Endothelial cell of umbilical vein (primary cell): Measurements from ENCODE around the gene ZMIZ1.

Source experiments
- EZH2 ChIP-seq: IDR thresholded peaks from 2 replicates; pipeline ENCODE4 v1.6.1; 2012; ENCODE audit warnings: borderline replicate concordance, low read depth, mild to moderate bottlenecking, moderate library complexity, low read length, inconsistent platforms; ENCODE audit not compliant: severe bottlenecking
- MYC ChIP-seq: IDR thresholded peaks from one replicate; pipeline ENCODE4 v1.6.1; 2011; ENCODE audit warnings: mild to moderate bottlenecking, low read depth, low read length
- TF ChIP-seq, protein P1 (sequence below), 2 donors: IDR thresholded peaks; 1 replicate in 1 of 2; 2 replicates in 1 of 2; pipeline ENCODE4 v1.5.1; 2011; ENCODE audit warnings: low read length in 2 of 2, mild to moderate bottlenecking in 2 of 2, moderate library complexity in 2 of 2, control low read depth in 1 of 2, inconsistent platforms in 1 of 2, low read depth in 1 of 2; ENCODE audit not compliant: insufficient read depth in 1 of 2; ENCODE audit errors: extremely low read depth in 1 of 2

- TF ChIP-seq EZH2 (no peak), MYC (no peak)
- TF ChIP-seq, protein P1, sequence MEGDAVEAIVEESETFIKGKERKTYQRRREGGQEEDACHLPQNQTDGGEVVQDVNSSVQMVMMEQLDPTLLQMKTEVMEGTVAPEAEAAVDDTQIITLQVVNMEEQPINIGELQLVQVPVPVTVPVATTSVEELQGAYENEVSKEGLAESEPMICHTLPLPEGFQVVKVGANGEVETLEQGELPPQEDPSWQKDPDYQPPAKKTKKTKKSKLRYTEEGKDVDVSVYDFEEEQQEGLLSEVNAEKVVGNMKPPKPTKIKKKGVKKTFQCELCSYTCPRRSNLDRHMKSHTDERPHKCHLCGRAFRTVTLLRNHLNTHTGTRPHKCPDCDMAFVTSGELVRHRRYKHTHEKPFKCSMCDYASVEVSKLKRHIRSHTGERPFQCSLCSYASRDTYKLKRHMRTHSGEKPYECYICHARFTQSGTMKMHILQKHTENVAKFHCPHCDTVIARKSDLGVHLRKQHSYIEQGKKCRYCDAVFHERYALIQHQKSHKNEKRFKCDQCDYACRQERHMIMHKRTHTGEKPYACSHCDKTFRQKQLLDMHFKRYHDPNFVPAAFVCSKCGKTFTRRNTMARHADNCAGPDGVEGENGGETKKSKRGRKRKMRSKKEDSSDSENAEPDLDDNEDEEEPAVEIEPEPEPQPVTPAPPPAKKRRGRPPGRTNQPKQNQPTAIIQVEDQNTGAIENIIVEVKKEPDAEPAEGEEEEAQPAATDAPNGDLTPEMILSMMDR (IDR thresholded peaks at IDR 0.05; ENCODE audit: extremely low read depth in 1 of 2, insufficient read depth in 1 of 2, low read depth in 1 of 2, low read length in 2 of 2) = no peak
Measured at GRCh38 chr10:79086822-79087221, 18.1 kb downstream of the ZMIZ1 start.
